ENCODE results near the gene NUP43. TPM values are rescaled to one million over a fixed set of nuclear protein-coding genes. Genes with fewer than 3 reads are reported as not detected.

NUP43 gene
- total and polyA plus RNA-seq, 10 of the 15 experiments (the other 5 are each of a cell fraction or from before 2014, with no cell fraction given): 8.9 to 54.2 (median 27.7) TPM

DNA sequence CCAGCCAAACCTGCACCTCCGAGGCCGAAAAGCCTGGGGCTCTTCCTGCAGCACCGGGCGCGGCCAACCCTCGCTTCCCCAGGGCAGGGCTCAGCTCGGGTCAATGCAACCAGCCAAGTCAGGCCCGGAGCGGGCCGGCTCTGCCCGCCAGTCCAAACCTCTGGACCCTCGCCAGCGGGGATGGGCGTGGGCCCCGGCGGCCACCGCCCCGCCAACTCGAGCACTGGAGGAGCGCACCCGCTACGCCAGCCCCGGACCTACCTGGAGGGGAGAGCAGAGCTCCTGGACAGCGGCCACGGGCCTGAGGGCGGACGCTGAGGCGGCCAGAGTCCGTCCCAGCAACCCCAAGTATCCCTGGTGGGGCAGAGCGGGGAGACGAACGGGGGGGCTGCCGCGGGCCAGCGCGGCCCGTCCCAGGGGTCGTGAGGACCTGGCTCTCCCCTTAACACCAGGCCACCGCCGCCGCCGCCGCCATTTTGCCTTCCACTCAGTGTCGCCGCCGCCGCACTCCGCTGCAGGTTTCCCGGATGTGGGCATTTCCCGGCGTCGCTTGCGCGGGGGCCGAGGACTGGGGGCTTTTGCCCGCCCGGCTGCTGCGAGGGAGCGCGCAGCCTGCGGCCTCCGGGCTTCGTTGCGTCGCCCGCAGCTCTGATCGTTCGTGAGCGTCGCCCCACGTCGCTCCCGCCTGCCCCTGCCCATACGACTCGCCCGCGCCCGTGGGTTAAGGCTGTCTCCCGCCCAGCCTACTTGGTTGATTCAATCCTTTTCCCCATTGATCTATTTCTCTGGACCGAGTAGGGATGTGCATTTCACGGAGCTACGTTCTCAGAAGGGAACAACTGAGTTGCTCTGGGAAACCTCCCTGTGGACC, 28.5 kb downstream of the NUP43 start, which contains the start of gene LATS1 (continued):
- TF ChIP-seq BCLAF1 (IDR thresholded peaks at IDR 0.05): no peak
- 0 out of 2 replicates have a peak, but pooled peaks have one; percentile 17 for TF ChIP-seq IRF4 (IDR thresholded peaks at IDR 0.05; ENCODE audit: low read depth, low read length)
- TF ChIP-seq EP300 (IDR thresholded peaks at IDR 0.05; ENCODE audit: borderline replicate concordance in 1 of 2, control insufficient read depth in 1 of 2, low read depth in 2 of 2, low read length in 2 of 2): no peak
- TF ChIP-seq NBN (IDR thresholded peaks at IDR 0.05): 0 out of 2 replicates have a peak, but pooled peaks have one; percentile 62
- no peak for TF ChIP-seq RFX5 (IDR thresholded peaks at IDR 0.05; ENCODE audit: low read depth, low read length)
- peak; percentile 68 for TF ChIP-seq NR2F1 (conservative IDR thresholded peaks at IDR 0.05)
- TF ChIP-seq CEBPB (IDR thresholded peaks at IDR 0.05; ENCODE audit: borderline replicate concordance in 1 of 2, low read depth in 2 of 2, low read length in 2 of 2): no peak
- peak; percentile 44 for TF ChIP-seq SIX5 (IDR thresholded peaks at IDR 0.05; ENCODE audit: low read depth, low read length, severe bottlenecking)
- TF ChIP-seq RBBP5 (conservative IDR thresholded peaks at IDR 0.05): no peak
- no peak for TF ChIP-seq SUPT20H (IDR thresholded peaks at IDR 0.05; ENCODE audit: borderline replicate concordance, control insufficient read depth, low read depth, low read length)
- TF ChIP-seq PAX5 (IDR thresholded peaks at IDR 0.05; ENCODE audit: borderline replicate concordance, low read depth, low read length): peak; percentile 76; the same call in 1 of the 2 replicates
- TF ChIP-seq HDAC6 (IDR thresholded peaks at IDR 0.05; ENCODE audit: unreplicated experiment): no peak
- TF ChIP-seq YBX1 (IDR thresholded peaks at IDR 0.05): no peak
- no peak for TF ChIP-seq ZNF384 (IDR thresholded peaks at IDR 0.05; ENCODE audit: borderline replicate concordance, low read depth, low read length)
- TF ChIP-seq SMAD5 (IDR thresholded peaks at IDR 0.05; ENCODE audit: low read depth): no peak; the same call in none of the 2 replicates
- TF ChIP-seq SP1 (IDR thresholded peaks at IDR 0.05; ENCODE audit: low read depth, low read length): no peak
- TF ChIP-seq FOXM1 (IDR thresholded peaks at IDR 0.05; ENCODE audit: low read depth, low read length): no peak
- TF ChIP-seq CEBPZ (IDR thresholded peaks at IDR 0.05; ENCODE audit: low read depth, low read length): no peak
- TF ChIP-seq, protein P1, sequence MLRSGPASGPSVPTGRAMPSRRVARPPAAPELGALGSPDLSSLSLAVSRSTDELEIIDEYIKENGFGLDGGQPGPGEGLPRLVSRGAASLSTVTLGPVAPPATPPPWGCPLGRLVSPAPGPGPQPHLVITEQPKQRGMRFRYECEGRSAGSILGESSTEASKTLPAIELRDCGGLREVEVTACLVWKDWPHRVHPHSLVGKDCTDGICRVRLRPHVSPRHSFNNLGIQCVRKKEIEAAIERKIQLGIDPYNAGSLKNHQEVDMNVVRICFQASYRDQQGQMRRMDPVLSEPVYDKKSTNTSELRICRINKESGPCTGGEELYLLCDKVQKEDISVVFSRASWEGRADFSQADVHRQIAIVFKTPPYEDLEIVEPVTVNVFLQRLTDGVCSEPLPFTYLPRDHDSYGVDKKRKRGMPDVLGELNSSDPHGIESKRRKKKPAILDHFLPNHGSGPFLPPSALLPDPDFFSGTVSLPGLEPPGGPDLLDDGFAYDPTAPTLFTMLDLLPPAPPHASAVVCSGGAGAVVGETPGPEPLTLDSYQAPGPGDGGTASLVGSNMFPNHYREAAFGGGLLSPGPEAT (IDR thresholded peaks at IDR 0.05; ENCODE audit: low read depth): peak; percentile 95
- no peak for TF ChIP-seq NRF1 (conservative IDR thresholded peaks at IDR 0.05; ENCODE audit: low read depth, low read length)
- TF ChIP-seq TAF1 (IDR thresholded peaks at IDR 0.05; ENCODE audit: borderline replicate concordance, low read depth, low read length): peak; percentile 95
- TF ChIP-seq IKZF1 (conservative IDR thresholded peaks at IDR 0.05): peak; percentile 86

Data from GM12878 (cell line).